Activated naive CD4-positive, alpha-beta T cell treated with anti-CD3 and anti-CD28 coated beads, Interleukin-2, amount 50 U/mL, for 24 hours (primary cell): ENCODE data around the gene TBC1D14.

Experiments used
- H3K27ac Mint-ChIP-seq: one replicate; pipeline ENCODE4 v1.8.0; 2021; ENCODE audit warnings: mild to moderate bottlenecking, mixed read lengths
- H3K27me3 Mint-ChIP-seq: one replicate; pipeline ENCODE4 v1.8.0; 2021; ENCODE audit warnings: mixed read lengths
- H3K36me3 Mint-ChIP-seq: one replicate; pipeline ENCODE4 v1.8.0; 2021; ENCODE audit warnings: mixed read lengths
- H3K4me1 Mint-ChIP-seq: one replicate; pipeline ENCODE4 v1.8.0; 2021; ENCODE audit warnings: mixed read lengths
- H3K4me3 Mint-ChIP-seq: one replicate; pipeline ENCODE4 v1.8.0; 2021; ENCODE audit warnings: mild to moderate bottlenecking, mixed read lengths
- H3K9me3 Mint-ChIP-seq: one replicate; pipeline ENCODE4 v1.8.0; 2021; ENCODE audit warnings: mixed read lengths

TBC1D14 gene

GRCh38 chr4:7055990-7056325 lies 146.3 kb downstream of the TBC1D14 start:
- no peaks in the 10 kb centered on the region for H3K27me3 Mint-ChIP-seq
- no peaks in the 10 kb centered on the region for H3K9me3 Mint-ChIP-seq
- peaks cover 14% of the 10 kb centered on the region for H3K4me1 Mint-ChIP-seq
- H3K36me3 Mint-ChIP-seq = peaks cover 4% of the 10 kb centered on the region
- H3K4me3 Mint-ChIP-seq = no peak overlapping the region
- peak overlapping the region; percentile 65 for H3K27ac Mint-ChIP-seq

DNA sequence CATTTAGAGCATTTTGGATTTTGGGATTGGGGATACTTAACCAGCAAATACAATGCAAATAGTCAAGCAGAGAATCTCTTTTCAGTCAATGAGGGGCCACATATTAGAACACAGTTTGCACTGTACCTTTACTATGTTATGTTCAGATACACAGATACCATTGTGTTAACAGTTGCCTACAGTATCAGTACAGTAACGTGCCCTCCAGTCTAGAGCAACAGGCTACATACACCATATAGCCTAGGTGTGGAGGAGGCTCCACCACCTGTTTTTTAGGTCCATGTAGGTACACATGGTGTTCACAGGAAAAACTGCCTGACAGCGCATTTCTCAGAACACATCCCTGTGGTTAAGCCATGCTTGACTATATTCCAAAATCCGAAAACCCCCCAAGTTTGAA lies 149.2 kb downstream of the TBC1D14 start:
- no peaks in the 10 kb centered on the region for H3K9me3 Mint-ChIP-seq
- H3K36me3 Mint-ChIP-seq = peaks cover 11% of the 10 kb centered on the region
- no peak overlapping the region for H3K27ac Mint-ChIP-seq
- H3K4me3 Mint-ChIP-seq = no peak overlapping the region
- H3K4me1 Mint-ChIP-seq = peaks cover 10% of the 10 kb centered on the region
- H3K27me3 Mint-ChIP-seq = no peaks in the 10 kb centered on the region

DNA sequence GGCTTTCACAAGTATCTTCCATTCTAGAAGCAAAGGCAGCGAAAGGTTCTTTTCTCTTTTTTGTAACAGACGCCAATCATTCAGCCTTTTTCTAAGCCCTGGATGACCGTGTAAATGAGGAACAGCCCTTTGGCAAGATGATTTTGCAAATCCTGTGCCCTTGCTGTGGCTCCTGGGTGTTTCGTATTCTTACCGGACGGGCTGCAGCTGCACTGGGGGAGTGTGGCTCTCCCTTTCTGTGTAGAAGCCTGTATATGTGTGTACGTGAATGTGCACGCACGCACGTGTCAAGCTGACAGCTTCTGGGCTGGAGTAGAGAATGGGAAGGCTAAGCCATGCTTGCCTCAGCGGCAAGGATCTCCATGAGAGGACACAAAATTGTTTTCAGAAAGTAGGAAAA lies 150.0 kb downstream of the TBC1D14 start:
- Mint-ChIP-seq H3K4me3 (no peak overlapping the region), H3K9me3 (no peaks in the 10 kb centered on the region), H3K36me3 (peaks cover 10% of the 10 kb centered on the region), H3K4me1 (peaks cover 16% of the 10 kb centered on the region), H3K27ac (no peak overlapping the region), H3K27me3 (no peaks in the 10 kb centered on the region)

GRCh38 chr4:7060346-7061150 lies 150.9 kb downstream of the TBC1D14 start:
- no peaks in the 10 kb centered on the region for H3K27me3 Mint-ChIP-seq
- no peaks in the 10 kb centered on the region for H3K9me3 Mint-ChIP-seq
- no peak overlapping the region for H3K27ac Mint-ChIP-seq
- H3K4me3 Mint-ChIP-seq = no peak overlapping the region
- H3K4me1 Mint-ChIP-seq = peaks cover 24% of the 10 kb centered on the region
- peaks cover 12% of the 10 kb centered on the region for H3K36me3 Mint-ChIP-seq

GRCh38 chr4:7061815-7062214 lies 152.2 kb downstream of the TBC1D14 start:
- Mint-ChIP-seq H3K27ac (no peak overlapping the region), H3K36me3 (peaks cover 13% of the 10 kb centered on the region), H3K27me3 (no peaks in the 10 kb centered on the region), H3K4me3 (no peak overlapping the region), H3K9me3 (no peaks in the 10 kb centered on the region), H3K4me1 (peaks cover 27% of the 10 kb centered on the region)

GRCh38 chr4:7062816-7063215 lies 153.2 kb downstream of the TBC1D14 start:
- no peak overlapping the region for H3K4me3 Mint-ChIP-seq
- peaks cover 33% of the 10 kb centered on the region for H3K4me1 Mint-ChIP-seq
- no peak overlapping the region for H3K27ac Mint-ChIP-seq
- peaks cover 16% of the 10 kb centered on the region for H3K36me3 Mint-ChIP-seq
- H3K9me3 Mint-ChIP-seq = no peaks in the 10 kb centered on the region
- H3K27me3 Mint-ChIP-seq = no peaks in the 10 kb centered on the region

DNA sequence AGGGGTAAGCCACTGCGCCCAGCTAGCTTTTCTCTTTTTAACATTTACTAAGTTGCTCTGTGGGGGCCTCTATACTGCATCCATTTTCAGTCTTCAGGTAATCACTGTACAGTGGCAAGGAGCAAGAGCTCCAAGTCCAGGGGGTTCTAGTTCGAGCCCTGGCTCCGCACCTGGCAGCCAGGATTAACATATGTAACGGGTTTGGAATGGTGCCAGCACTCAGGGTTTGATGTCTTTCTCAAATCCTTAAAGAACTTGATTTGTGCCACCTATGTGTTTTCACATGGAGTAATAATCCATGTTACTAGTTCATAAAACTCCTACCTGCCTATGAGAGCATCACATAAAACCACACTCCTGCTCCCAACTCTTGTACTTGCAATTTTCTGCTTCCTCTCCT lies 153.7 kb downstream of the TBC1D14 start:
- Mint-ChIP-seq H3K27me3 (no peaks in the 10 kb centered on the region), H3K36me3 (peaks cover 16% of the 10 kb centered on the region), H3K4me1 (peaks cover 34% of the 10 kb centered on the region), H3K9me3 (no peaks in the 10 kb centered on the region), H3K4me3 (no peak overlapping the region), H3K27ac (peak overlapping the region; percentile 68)

- peak overlapping the region; percentile 84 for H3K27ac Mint-ChIP-seq
- no peaks in the 10 kb centered on the region for H3K9me3 Mint-ChIP-seq
- peaks cover 46% of the 10 kb centered on the region for H3K4me1 Mint-ChIP-seq
- H3K27me3 Mint-ChIP-seq = peaks cover 2% of the 10 kb centered on the region
- H3K4me3 Mint-ChIP-seq = peak overlapping the region; percentile 88
- H3K36me3 Mint-ChIP-seq = peaks cover 16% of the 10 kb centered on the region
Observed at GRCh38 chr4:7066006-7066405, 156.4 kb downstream of the TBC1D14 start.

DNA sequence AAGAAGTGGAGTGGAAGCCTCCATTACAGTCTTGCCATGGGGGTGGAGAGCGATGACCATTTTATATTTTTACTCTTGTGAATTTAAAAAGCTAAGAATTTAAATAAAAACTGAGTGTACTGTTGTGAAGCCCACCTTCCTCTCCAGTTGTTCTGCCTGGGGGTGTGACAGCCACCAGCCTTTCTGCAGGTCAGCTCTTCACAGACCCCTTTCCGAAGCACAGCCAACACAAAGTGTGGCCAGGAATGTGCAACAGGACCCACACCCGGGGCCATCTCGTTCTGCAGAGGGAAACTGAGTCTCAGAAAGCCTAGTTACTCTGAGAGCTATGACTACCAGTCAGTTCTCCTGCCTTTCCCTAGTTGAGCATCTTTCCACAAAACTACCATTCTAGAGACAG lies 156.9 kb downstream of the TBC1D14 start:
- Mint-ChIP-seq H3K27me3 (peaks cover 2% of the 10 kb centered on the region), H3K27ac (peak overlapping the region; percentile 68), H3K9me3 (no peaks in the 10 kb centered on the region), H3K36me3 (peaks cover 13% of the 10 kb centered on the region), H3K4me3 (peak overlapping the region; percentile 88), H3K4me1 (peaks cover 47% of the 10 kb centered on the region)

DNA sequence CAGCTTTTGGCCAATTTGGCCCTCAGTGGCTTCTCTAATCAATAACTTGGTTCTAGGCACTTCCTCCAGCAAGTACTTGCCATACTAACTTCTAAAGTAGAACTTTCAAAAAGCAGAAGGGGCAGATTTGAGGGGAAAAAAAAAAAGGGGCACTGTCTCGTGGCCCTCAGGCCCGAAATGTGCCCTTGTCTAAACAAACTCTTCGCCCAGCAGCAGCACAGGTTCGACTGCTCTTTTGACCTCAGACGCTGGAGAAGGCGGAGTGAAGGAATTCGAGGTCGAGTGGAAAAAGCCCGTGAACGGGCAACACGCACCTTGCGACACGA lies 157.5 kb downstream of the TBC1D14 start:
- peaks cover 2% of the 10 kb centered on the region for H3K27me3 Mint-ChIP-seq
- peaks cover 47% of the 10 kb centered on the region for H3K4me1 Mint-ChIP-seq
- peaks cover 13% of the 10 kb centered on the region for H3K36me3 Mint-ChIP-seq
- peak overlapping the region; percentile 95 for H3K27ac Mint-ChIP-seq
- H3K9me3 Mint-ChIP-seq = no peaks in the 10 kb centered on the region
- H3K4me3 Mint-ChIP-seq = peak overlapping the region; percentile 88

DNA sequence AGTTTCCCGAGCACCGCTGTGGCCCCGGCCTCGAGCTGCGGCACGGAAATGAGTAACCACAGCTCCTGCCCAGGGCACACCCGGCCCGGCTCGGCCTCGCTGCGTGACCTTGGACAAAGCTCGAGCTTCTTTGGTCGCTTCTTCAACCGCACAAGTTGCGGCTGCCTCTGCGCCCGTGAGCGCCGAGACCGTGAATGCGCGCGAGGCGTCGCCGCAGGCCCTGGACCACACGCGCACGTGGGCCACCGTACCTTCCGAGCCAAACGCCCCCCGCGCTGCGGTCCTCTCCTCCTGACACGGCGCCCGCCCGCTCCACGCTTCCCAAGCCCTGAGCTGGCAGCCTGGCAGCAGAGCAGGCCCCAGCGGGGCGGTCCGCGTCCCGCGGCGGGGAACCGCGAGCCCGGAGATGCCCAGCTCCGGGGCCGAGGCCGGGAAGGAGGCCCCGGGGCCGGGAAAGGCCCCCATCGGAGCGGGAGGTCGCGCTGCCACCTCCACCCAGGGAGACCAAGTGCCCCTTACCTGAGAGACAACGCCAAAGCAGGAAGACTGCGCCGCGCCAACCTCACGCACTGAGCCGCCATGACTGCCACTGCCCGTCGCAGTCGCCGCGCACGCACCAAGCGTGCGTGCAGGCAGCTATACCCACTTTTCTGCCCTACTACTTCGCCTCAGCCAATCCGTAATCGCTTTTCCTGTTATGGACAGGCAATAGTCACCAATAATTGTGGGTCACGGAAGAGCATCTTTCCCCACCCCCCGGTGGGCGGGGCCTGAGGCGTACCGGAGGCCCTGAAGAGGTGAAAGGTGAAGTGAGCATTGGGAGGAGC lies 158.0 kb downstream of the TBC1D14 start, which contains the start of gene GRPEL1:
TSS of gene GRPEL1 (minus strand) at position 613 of the 827 bp plus-strand sequence. CDS start at position 581, 32 bp downstream.
- Mint-ChIP-seq H3K36me3 (peaks cover 11% of the 10 kb centered on the region), H3K4me1 (peaks cover 47% of the 10 kb centered on the region), H3K9me3 (no peaks in the 10 kb centered on the region), H3K27ac (peak within 1 kb of the TSS; percentile 97), H3K4me3 (peak within 1 kb of the TSS; percentile 88), H3K27me3 (peaks cover 2% of the 10 kb centered on the region)

- Mint-ChIP-seq H3K27me3 (peaks cover 2% of the 10 kb centered on the region), H3K36me3 (peaks cover 11% of the 10 kb centered on the region), H3K9me3 (no peaks in the 10 kb centered on the region), H3K4me3 (peak overlapping the region; percentile 88), H3K4me1 (peaks cover 45% of the 10 kb centered on the region), H3K27ac (peak overlapping the region; percentile 97)
Observed at GRCh38 chr4:7068279-7068842, 158.7 kb downstream of the TBC1D14 start.

- Mint-ChIP-seq H3K27me3 (peaks cover 2% of the 10 kb centered on the region), H3K4me1 (peaks cover 40% of the 10 kb centered on the region), H3K36me3 (peaks cover 8% of the 10 kb centered on the region), H3K27ac (peak overlapping the region; percentile 97), H3K9me3 (no peaks in the 10 kb centered on the region), H3K4me3 (peak overlapping the region; percentile 88)
Observed at GRCh38 chr4:7068883-7069282, 159.3 kb downstream of the TBC1D14 start.

- Mint-ChIP-seq H3K36me3 (peaks cover 3% of the 10 kb centered on the region), H3K4me1 (peaks cover 25% of the 10 kb centered on the region)
Observed at GRCh38 chr4:7070729-7071511, 161.3 kb downstream of the TBC1D14 start.

DNA sequence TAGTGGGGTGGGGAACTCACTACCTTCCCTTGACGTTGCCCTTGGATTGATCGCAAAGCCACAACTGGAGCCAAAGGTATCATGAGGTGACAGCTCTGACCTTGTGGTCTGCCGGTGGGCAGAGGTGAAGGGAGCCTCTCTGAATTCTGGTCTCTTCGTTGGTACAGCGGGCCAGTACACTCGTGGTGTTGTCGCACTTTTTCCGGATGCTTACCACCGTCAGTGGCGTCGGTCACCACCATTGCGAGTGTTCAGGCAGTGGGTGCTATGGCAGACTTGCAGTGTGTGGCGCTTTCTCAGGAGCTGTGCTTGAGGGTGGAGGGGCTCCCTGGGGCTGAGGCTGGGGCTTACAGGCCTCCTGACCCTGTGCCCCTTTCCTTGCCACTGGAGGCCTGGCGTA lies 163.4 kb downstream of the TBC1D14 start:
- Mint-ChIP-seq H3K36me3 (no peaks in the 10 kb centered on the region), H3K9me3 (no peaks in the 10 kb centered on the region), H3K27me3 (peaks cover 2% of the 10 kb centered on the region), H3K27ac (no peak overlapping the region), H3K4me3 (no peak overlapping the region), H3K4me1 (peaks cover 17% of the 10 kb centered on the region)

More at GRCh38 chr4:7070729-7071511, 161.3 kb downstream of the TBC1D14 start:
- H3K27me3 Mint-ChIP-seq = peaks cover 2% of the 10 kb centered on the region
- H3K4me3 Mint-ChIP-seq = peak overlapping the region; percentile 36
- no peaks in the 10 kb centered on the region for H3K9me3 Mint-ChIP-seq
- H3K27ac Mint-ChIP-seq = peak overlapping the region; percentile 59
